K562 (cell line): ENCODE results near the gene RRAD. TPM values are rescaled to one million over a fixed set of nuclear protein-coding genes. Genes with fewer than 3 reads are reported as not detected.

Experiments used
- ATAC-seq: fragments of 200-7000 bp; cut with Tn5 transposase; 3 replicates; pipeline ENCODE4 v1.9.1; 2020; ENCODE audit warnings: moderate library complexity
- BruUV-seq: library from RNA; stranded (reverse); fragments of 400-500 nt; replicated peaks from 2 replicates; lab custom pipeline; 2021; lab: Mats Ljungman, UMichigan
- CTCF ChIA-PET: fragments of 300-600 bp; formaldehyde crosslinking; extraction: SDS; loops from one replicate; lab custom pipeline; 2021; ENCODE audit warnings: low intra/inter-chr PET ratio; lab: Yijun Ruan, JAX
- POLR2A ChIA-PET: fragments of 300-600, 350-650 bp; sonication (Branson Sonifier 250); formaldehyde crosslinking; extraction: SDS; loops from one replicate; lab custom pipeline; 2021; ENCODE audit warnings: antibody characterized with exemption, inconsistent platforms; lab: Yijun Ruan, JAX
- DNase-seq, 4 experiments: peaks; one replicate each; pipeline versions ENCODE4 v3.0.0 to v3.0.0-alpha.2; 2011 to 2018; ENCODE audit warnings: low spot score in 3 of 4, mixed read lengths in 3 of 4; ENCODE audit errors: extremely low read depth in 1 of 4
- FAIRE-seq: peaks from 2 replicates; lab custom pipeline; 2011; peaks lifted over from hg19 to GRCh38; lab: Jason Lieb, UNC
- H2AFZ ChIP-seq: 2 replicates; pipeline ENCODE4 v1.6.0; 2011; ENCODE audit warnings: low read depth, low read length, control low read depth, inconsistent platforms
- H3K27ac ChIP-seq: fragments of 200-600 bp; 3 replicates; pipeline ENCODE4 v1.8.0; 2011; ENCODE audit warnings: low read depth, mild to moderate bottlenecking, control low read depth, inconsistent platforms, low read length, moderate library complexity, mixed read lengths; ENCODE audit errors: extremely low read depth
- H3K27me3 ChIP-seq, 2 experiments: fragments of 300-600 bp in 1 of 2; 2 replicates in 1 of 2; 3 replicates in 1 of 2; pipeline versions ENCODE4 v1.6.0 to v1.8.0; 2011; ENCODE audit warnings: inconsistent platforms in 2 of 2, low read length in 2 of 2, mild to moderate bottlenecking in 1 of 2, mixed read lengths in 1 of 2, moderate library complexity in 1 of 2; ENCODE audit not compliant: control insufficient read depth in 2 of 2, insufficient read depth in 2 of 2
- H3K36me3 ChIP-seq: fragments of 300-600 bp; 3 replicates; pipeline ENCODE4 v1.8.0; 2011; ENCODE audit warnings: mild to moderate bottlenecking, low read length, inconsistent platforms; ENCODE audit not compliant: control insufficient read depth, insufficient read depth
- H3K4me1 ChIP-seq, 2 experiments: fragments of 200-600 bp in 1 of 2; replicated peaks in 1 of 2; 2 replicates in 1 of 2; 3 replicates in 1 of 2; pipeline versions ENCODE4 v1.5.1 to v1.8.0; 2011; ENCODE audit warnings: inconsistent platforms in 2 of 2, low read length in 2 of 2, mild to moderate bottlenecking in 1 of 2, mixed read lengths in 1 of 2, moderate library complexity in 1 of 2; ENCODE audit not compliant: control insufficient read depth in 2 of 2, insufficient read depth in 2 of 2
- H3K4me2 ChIP-seq: 2 replicates; pipeline ENCODE4 v1.6.1; 2011; ENCODE audit warnings: low read length, control low read depth, inconsistent platforms, mixed read lengths; ENCODE audit not compliant: insufficient read depth
- H3K4me3 ChIP-seq: fragments of 200-600 bp; sonication (generic), shearing (Covaris generic); 2 replicates; pipeline ENCODE4 v1.5.1; 2016; ENCODE audit warnings: control low read depth, inconsistent platforms
- H3K79me2 ChIP-seq: fragments of 200-600 bp; 3 replicates; pipeline ENCODE4 v1.8.0; 2011; ENCODE audit warnings: low read length, inconsistent platforms; ENCODE audit not compliant: control insufficient read depth, insufficient read depth
- H3K9ac ChIP-seq, 2 experiments: 2 replicates each; pipeline versions ENCODE4 v1.6.0 to v1.6.1; 2011; ENCODE audit warnings: low read depth in 2 of 2, low read length in 2 of 2, control low read depth in 1 of 2, inconsistent platforms in 1 of 2, mild to moderate bottlenecking in 1 of 2, mixed read lengths in 1 of 2; ENCODE audit not compliant: insufficient read depth in 1 of 2
- H3K9me1 ChIP-seq: one replicate; pipeline ENCODE4 v1.6.0; 2011; ENCODE audit warnings: inconsistent platforms, mild to moderate bottlenecking, low read length, moderate library complexity; ENCODE audit not compliant: control insufficient read depth, insufficient read depth
- H3K9me3 ChIP-seq: replicated peaks from 2 replicates; pipeline ENCODE4 v1.5.1; 2011; ENCODE audit warnings: low read depth, low read length, inconsistent platforms; ENCODE audit not compliant: control insufficient read depth, insufficient read depth
- H4K20me1 ChIP-seq: replicated peaks from 2 replicates; pipeline ENCODE4 v1.6.1; 2011; ENCODE audit warnings: low read length, inconsistent platforms, mixed read lengths; ENCODE audit not compliant: control insufficient read depth, insufficient read depth
- BRCA1 ChIP-seq, 2 experiments: fragments of 450-650 bp in 1 of 2; sonication (generic) in 1 of 2; formaldehyde crosslinking in 1 of 2; IDR thresholded peaks; 2 replicates each; pipeline versions ENCODE4 v1.5.0 to v1.6.1; 2017 to 2020; ENCODE audit warnings: mild to moderate bottlenecking in 1 of 2, missing genetic modification reagents in 1 of 2
- OTX1 ChIP-seq: fragments of 450-650 bp; formaldehyde crosslinking; IDR thresholded peaks from 2 replicates; pipeline ENCODE4 v1.4.0; 2022; ENCODE audit warnings: mild to moderate bottlenecking
- RBM34 ChIP-seq: fragments of 200-400 bp; formaldehyde crosslinking; IDR thresholded peaks from 2 replicates; pipeline ENCODE4 v1.6.1; 2018; ENCODE audit warnings: low read length, borderline replicate concordance; ENCODE audit not compliant: insufficient read depth
- ZFP1 ChIP-seq: fragments of 450-650 bp; formaldehyde crosslinking; IDR thresholded peaks from 2 replicates; pipeline ENCODE4 v1.4.0; 2020; ENCODE audit warnings: mild to moderate bottlenecking, mixed read lengths
- ZFP36 ChIP-seq: fragments of 150-350 bp; IDR thresholded peaks from 2 replicates; pipeline ENCODE4 v1.6.1; 2018; ENCODE audit warnings: low read length, low read depth; ENCODE audit not compliant: partially characterized antibody
- WGBS: fragments of 100-300 bp; shearing (Covaris generic); methylation state at CpG from one replicate; pipeline ENCODE4 v1.1.6; 2016; ENCODE audit warnings: low coverage, mixed read lengths; ENCODE audit not compliant: insufficient coverage; ENCODE audit errors: missing lambda C conversion rate; 5-methylcytosine and 5-hydroxymethylcytosine counted together
- in situ Hi-C: fragments of 300-500 bp; cut with MboI; formaldehyde crosslinking; loops from 4 replicates; pipeline ENCODE4 v1.15.0; 2018; ENCODE audit warnings: inconsistent platforms, mixed read lengths
- intact Hi-C: fragments of 100-400 bp; cut with micrococcal nuclease; formaldehyde crosslinking; loops from 2 replicates; pipeline ENCODE4 v1.14.2; 2022
- polyA plus RNA-seq, 8 experiments: library from polyadenylated mRNA; depleted of rRNA in 4 of 8; stranded (reverse) in 5 of 8; unstranded in 3 of 8; fragments of >200 nt; fragmentation: Nextera tagmentation in 2 of 8; fragmentation: Illumina TruSeq in 1 of 8; extraction: Ambion mirVana in 2 of 8; extraction: Trizol in 1 of 8; gene quantifications; 2 replicates each; pipeline versions ENCODE4 v1.2.1 to v1.2.3, GENCODE V29; 2011 to 2014; ENCODE audit warnings: inconsistent platforms in 1 of 8, missing spikeins in 1 of 8
- total RNA-seq, 7 experiments: library from RNA; depleted of rRNA in 6 of 7; stranded (reverse); fragments of >200 nt in 6 of 7; fragmentation: Illumina TruSeq in 2 of 7; extraction: Trizol in 2 of 7; gene quantifications; 2 replicates each; pipeline versions ENCODE4 v1.2.1 to v1.2.3, GENCODE V29; 2011 to 2021; ENCODE audit warnings: low replicate concordance in 1 of 7
- TF ChIP-seq, protein P1 (sequence below): sonication (generic); formaldehyde crosslinking; IDR thresholded peaks from 2 replicates; pipeline ENCODE4 v1.8.0; 2022; ENCODE audit warnings: missing genetic modification reagents, mild to moderate bottlenecking, borderline replicate concordance

The RRAD gene
- total and polyA plus RNA-seq, 9 of the 15 experiments (the other 6 are each of a cell fraction or from before 2014, with no cell fraction given): 0.09 to 0.20 (median 0.13) TPM; not detected in 5

GRCh38 chr16:66911112-66911511 is 14.2 kb downstream of the RRAD start:
- Histone ChIP-seq H4K20me1 (no peaks in the 10 kb centered on the region), H3K27ac (no peak overlapping the region), H2AFZ (no peak overlapping the region), H3K27me3 (peaks cover 7 to 30% of the 10 kb centered on the region in 2 experiments; a peak in 4 of 5 replicates), H3K79me2 (no peaks in the 10 kb centered on the region), H3K36me3 (no peaks in the 10 kb centered on the region), H3K9ac (no peak overlapping the region; a peak in 1 of 4 replicates), H3K4me2 (no peak overlapping the region), H3K4me3 (no peak overlapping the region), H3K9me3 (no peaks in the 10 kb centered on the region), H3K4me1 (peaks cover 1 to 9% of the 10 kb centered on the region in 2 experiments; a peak in 4 of 5 replicates), H3K9me1 (no peaks in the 10 kb centered on the region)
- no peak for DNase-seq
- intact Hi-C loops (no loop called here), in situ Hi-C loops (no loop called here)
- peak; percentile 15 for TF ChIP-seq ZFP36
- no peak for TF ChIP-seq BRCA1 (IDR thresholded peaks at IDR 0.05)
- no peak for TF ChIP-seq BRCA1 (CRISPR knock-in tag; IDR thresholded peaks at IDR 0.05)
- no TSS peak for BruUV-seq
- ATAC-seq: no peak
- WGBS: 5% methylated on average over 4 of the region's 5 CpGs
- FAIRE-seq: no peak
- CTCF ChIA-PET: no interaction called here
- POLR2A ChIA-PET: interaction anchor here (0.6 to 2.4 kb wide), 5 partner anchors 9 to 17 kb away, joined by 3 to 10 read pairs (median 5); no protein-coding TSS in a partner anchor

DNA sequence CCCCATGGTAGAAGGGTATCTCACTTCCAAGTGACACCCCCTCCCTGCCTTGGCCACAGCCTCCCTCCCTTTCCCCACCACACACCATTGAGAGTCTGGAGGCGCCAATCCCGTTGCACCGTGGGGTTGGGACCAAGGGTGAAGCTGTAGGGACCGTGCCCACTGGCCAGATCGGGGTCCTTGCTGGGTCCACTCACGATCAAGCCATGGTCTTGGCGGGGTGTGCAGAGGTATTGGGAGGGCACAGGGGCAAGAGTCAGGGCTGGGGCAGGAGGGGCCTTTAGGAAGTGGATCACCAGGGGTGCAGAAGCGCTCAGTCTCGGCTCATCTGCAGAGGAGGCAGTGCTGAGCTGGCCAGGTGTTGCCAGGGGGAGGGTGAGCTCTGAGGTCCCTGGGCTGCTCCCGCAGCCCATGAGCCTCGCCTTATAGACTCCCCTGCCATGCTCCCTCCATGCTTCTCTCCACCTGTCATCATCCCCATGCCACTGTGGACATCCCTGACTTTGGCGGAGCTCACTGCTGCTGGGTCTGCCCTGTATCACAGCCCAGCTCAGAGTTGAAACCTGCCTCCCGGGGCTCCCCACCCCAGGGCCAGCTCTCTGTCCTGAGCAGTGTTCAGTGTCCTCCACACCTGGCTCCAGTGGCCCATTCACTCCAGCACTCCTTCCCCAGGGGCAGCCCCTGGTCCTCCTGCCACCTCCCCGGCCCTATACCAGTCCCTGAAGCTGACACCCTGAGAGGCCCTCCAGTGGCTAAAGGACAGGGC is 15.0 kb downstream of the RRAD start:
- intact Hi-C loops: no loop called here
- Histone ChIP-seq H3K4me3 (no peak overlapping the region), H3K27ac (no peak overlapping the region), H2AFZ (no peak overlapping the region), H3K9me1 (no peaks in the 10 kb centered on the region)
- DNase-seq: no peak
- CTCF ChIA-PET: no interaction called here
- TF ChIP-seq OTX1 (no peak), RBM34 (no peak), ZFP1 (CRISPR knock-in tag) (no peak)
- TF ChIP-seq, protein P1, sequence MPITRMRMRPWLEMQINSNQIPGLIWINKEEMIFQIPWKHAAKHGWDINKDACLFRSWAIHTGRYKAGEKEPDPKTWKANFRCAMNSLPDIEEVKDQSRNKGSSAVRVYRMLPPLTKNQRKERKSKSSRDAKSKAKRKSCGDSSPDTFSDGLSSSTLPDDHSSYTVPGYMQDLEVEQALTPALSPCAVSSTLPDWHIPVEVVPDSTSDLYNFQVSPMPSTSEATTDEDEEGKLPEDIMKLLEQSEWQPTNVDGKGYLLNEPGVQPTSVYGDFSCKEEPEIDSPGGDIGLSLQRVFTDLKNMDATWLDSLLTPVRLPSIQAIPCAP: no peak
- TF ChIP-seq, all 486 proteins: peak for 0
- Histone ChIP-seq H3K9ac (peak overlapping the region in 1 of 2 experiments; percentile 54; a peak in 1 of 4 replicates), H3K4me2 (no peak overlapping the region), H3K27me3 (peaks cover 4 to 23% of the 10 kb centered on the region in 2 experiments; a peak in 4 of 5 replicates), H3K9me3 (no peaks in the 10 kb centered on the region), H3K79me2 (no peaks in the 10 kb centered on the region), H3K36me3 (no peaks in the 10 kb centered on the region), H3K4me1 (peaks cover 8 to 15% of the 10 kb centered on the region in 2 experiments; a peak in 4 of 5 replicates), H4K20me1 (no peaks in the 10 kb centered on the region)
- no peak for FAIRE-seq
- in situ Hi-C loops: no loop called here
- no TSS peak for BruUV-seq
- no peak for ATAC-seq
- POLR2A ChIA-PET: interaction anchor here (0.6 to 2.4 kb wide), 6 partner anchors 9 to 111 kb away, joined by 3 to 10 read pairs (median 5); no protein-coding TSS in a partner anchor
- 15% methylated on average over 14 of the region's 14 CpGs for WGBS
